Upper lobe of right lung (tissue), 1 donor: ENCODE data around the gene INPP5A. TPM values are rescaled to one million over a fixed set of nuclear protein-coding genes. Genes with fewer than 3 reads are reported as not detected.

Experiments
- ATAC-seq: fragments of 200-7000 bp; cut with Tn5 transposase; one replicate; pipeline ENCODE4 v1.9.1; 2020; ENCODE audit warnings: mild to moderate bottlenecking, moderate library complexity
- DNase-seq: peaks from one replicate; pipeline ENCODE4 v3.0.0-alpha.2; 2020
- H3K27ac ChIP-seq: fragments of 200-600 bp; one replicate; pipeline ENCODE4 v1.8.0; 2022
- H3K27me3 ChIP-seq: fragments of 200-600 bp; one replicate; pipeline ENCODE4 v1.8.0; 2022; ENCODE audit warnings: mild to moderate bottlenecking
- H3K36me3 ChIP-seq: fragments of 200-600 bp; one replicate; pipeline ENCODE4 v1.8.0; 2022
- H3K4me1 ChIP-seq: fragments of 200-600 bp; one replicate; pipeline ENCODE4 v1.8.0; 2022
- H3K4me3 ChIP-seq: fragments of 200-600 bp; one replicate; pipeline ENCODE4 v1.8.0; 2022; ENCODE audit warnings: mild to moderate bottlenecking
- H3K9me3 ChIP-seq: fragments of 200-600 bp; one replicate; pipeline ENCODE4 v1.8.0; 2022
- CTCF ChIP-seq: fragments of 200-600 bp; IDR thresholded peaks from one replicate; pipeline ENCODE4 v1.8.0; 2022; ENCODE audit warnings: antibody characterized with exemption
- intact Hi-C: fragments of 100-400 bp; cut with DNase I; formaldehyde crosslinking; loops from one replicate; pipeline ENCODE4 v1.11.0; 2022
- total RNA-seq: library from RNA; stranded (reverse); fragmentation: NEBNext Ultra II Directional; extraction: Animal tissue kit (Norgen Biotek cat#: 25700); gene quantifications from one replicate; pipeline ENCODE4 v1.2.1, GENCODE V29; 2021
- donor health status: DM: no; HTN: yes; CAD: no; lungs with severe emphysema.

Gene INPP5A
- total RNA-seq, 1 donor from 2014 or later: 38.3 TPM

GRCh38 chr10:132689721-132690360 is 152.3 kb downstream of the INPP5A start:
- Histone ChIP-seq H3K27ac (no peak overlapping the region), H3K4me1 (peaks cover 6% of the 10 kb centered on the region), H3K27me3 (no peaks in the 10 kb centered on the region), H3K4me3 (no peak overlapping the region), H3K36me3 (peaks cover 6% of the 10 kb centered on the region), H3K9me3 (no peaks in the 10 kb centered on the region)
- ATAC-seq (no peak), DNase-seq (peak; percentile 39)
- intact Hi-C loops: no loop called here
- TF ChIP-seq CTCF: no peak

GRCh38 chr10:132690401-132690800 is 152.8 kb downstream of the INPP5A start:
- H3K4me1 ChIP-seq: no peaks in the 10 kb centered on the region
- H3K4me3 ChIP-seq: no peak overlapping the region
- peaks cover 6% of the 10 kb centered on the region for H3K36me3 ChIP-seq
- no peak overlapping the region for H3K27ac ChIP-seq
- DNase-seq (peak; percentile 38), ATAC-seq (no peak)
- TF ChIP-seq CTCF: no peak
- no peaks in the 10 kb centered on the region for H3K9me3 ChIP-seq
- H3K27me3 ChIP-seq: no peaks in the 10 kb centered on the region
- intact Hi-C loops: no loop called here

- intact Hi-C loops: no loop called here
- no peaks in the 10 kb centered on the region for H3K9me3 ChIP-seq
- TF ChIP-seq CTCF: no peak
- H3K4me3 ChIP-seq: no peak overlapping the region
- peak; percentile 36 for DNase-seq
- no peak for ATAC-seq
- H3K36me3 ChIP-seq: peaks cover 6% of the 10 kb centered on the region
- H3K27me3 ChIP-seq: no peaks in the 10 kb centered on the region
- H3K4me1 ChIP-seq: no peaks in the 10 kb centered on the region
- no peak overlapping the region for H3K27ac ChIP-seq
Observed at GRCh38 chr10:132690821-132691610, 153.4 kb downstream of the INPP5A start.

GRCh38 chr10:132691711-132692153 is 154.1 kb downstream of the INPP5A start:
- no peaks in the 10 kb centered on the region for H3K9me3 ChIP-seq
- DNase-seq (peak; percentile 45), ATAC-seq (no peak)
- peaks cover 6% of the 10 kb centered on the region for H3K36me3 ChIP-seq
- TF ChIP-seq CTCF: no peak
- intact Hi-C loops: no loop called here
- no peaks in the 10 kb centered on the region for H3K27me3 ChIP-seq
- no peak overlapping the region for H3K27ac ChIP-seq
- no peak overlapping the region for H3K4me3 ChIP-seq
- no peaks in the 10 kb centered on the region for H3K4me1 ChIP-seq

GRCh38 chr10:132692311-132692710 is 154.7 kb downstream of the INPP5A start:
- DNase-seq (no peak), ATAC-seq (no peak)
- H3K4me1 ChIP-seq: no peaks in the 10 kb centered on the region
- intact Hi-C loops: no loop called here
- TF ChIP-seq CTCF: no peak
- peaks cover 6% of the 10 kb centered on the region for H3K36me3 ChIP-seq
- H3K4me3 ChIP-seq: no peak overlapping the region
- no peaks in the 10 kb centered on the region for H3K27me3 ChIP-seq
- no peak overlapping the region for H3K27ac ChIP-seq
- H3K9me3 ChIP-seq: no peaks in the 10 kb centered on the region
